ENCODE data around the gene FBXL19.
A peak's percentile ranks its signal among the peaks of the same experiment; 100 is the strongest.

Gene FBXL19

DNA sequence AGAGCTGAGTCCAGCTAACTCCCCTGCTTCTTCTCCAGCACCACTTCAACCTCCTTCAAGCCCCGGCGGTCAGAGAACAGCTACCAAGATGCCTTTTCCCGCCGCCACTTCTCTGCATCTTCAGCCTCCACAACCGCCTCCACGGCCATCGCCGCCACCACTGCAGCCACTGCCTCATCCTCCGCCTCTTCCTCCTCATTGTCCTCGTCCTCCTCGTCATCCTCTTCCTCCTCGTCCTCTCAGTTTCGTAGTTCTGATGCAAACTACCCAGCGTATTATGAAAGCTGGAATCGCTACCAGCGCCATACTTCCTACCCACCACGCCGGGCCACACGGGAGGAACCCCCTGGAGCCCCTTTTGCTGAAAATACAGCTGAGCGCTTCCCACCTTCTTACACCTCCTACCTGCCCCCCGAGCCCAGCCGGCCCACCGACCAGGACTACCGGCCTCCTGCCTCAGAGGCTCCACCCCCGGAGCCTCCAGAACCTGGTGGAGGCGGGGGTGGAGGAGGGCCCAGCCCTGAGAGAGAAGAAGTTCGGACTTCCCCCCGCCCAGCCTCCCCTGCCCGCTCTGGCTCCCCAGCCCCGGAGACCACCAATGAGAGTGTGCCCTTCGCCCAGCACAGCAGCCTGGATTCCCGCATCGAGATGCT, 41.3 kb downstream of the FBXL19 start:
- DNase-seq (ENCODE audit: low read depth, low spot score): no peak

DNA sequence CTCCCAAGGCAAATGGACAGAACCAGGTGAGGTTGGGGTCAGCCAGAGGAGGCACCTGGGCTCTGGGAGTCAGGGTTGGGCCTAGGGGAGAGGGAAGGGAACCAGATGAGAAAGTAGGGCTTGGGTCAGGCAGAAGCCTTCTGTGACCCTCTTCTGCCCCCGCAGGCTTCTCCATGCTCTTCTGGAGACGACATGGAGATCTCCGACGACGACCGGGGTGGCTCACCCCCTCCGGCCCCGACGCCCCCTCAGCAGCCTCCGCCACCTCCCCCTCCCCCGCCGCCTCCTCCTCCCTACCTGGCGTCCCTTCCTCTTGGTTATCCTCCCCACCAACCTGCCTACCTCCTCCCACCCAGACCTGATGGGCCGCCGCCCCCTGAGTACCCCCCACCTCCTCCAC, 42.1 kb downstream of the FBXL19 start:
- DNase-seq (ENCODE audit: low read depth, low spot score): no peak

DNA sequence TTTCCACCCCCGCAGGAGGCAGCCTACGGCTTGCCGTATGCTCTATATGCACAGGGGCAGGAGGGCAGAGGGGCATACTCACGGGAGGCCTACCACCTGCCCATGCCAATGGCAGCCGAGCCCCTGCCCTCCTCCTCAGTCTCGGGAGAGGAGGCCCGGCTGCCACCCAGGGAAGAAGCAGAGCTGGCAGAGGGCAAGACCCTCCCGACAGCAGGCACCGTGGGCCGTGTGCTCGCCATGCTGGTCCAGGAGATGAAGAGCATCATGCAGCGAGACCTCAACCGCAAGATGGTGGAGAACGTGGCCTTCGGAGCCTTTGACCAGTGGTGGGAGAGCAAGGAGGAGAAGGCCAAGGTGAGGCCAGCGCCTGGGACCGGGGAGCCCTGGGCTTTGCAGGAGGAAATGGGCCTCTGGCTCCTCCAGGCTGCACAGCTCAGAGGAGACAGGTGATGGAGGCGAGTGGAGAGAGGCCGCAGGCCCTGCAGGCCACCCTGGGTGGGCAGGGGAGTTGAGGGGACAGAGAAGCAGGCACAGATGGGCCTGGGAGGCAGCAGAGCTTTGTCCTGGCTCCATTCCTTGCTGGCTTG, 42.8 kb downstream of the FBXL19 start:
- DNase-seq (ENCODE audit: low read depth, low spot score): no peak

DNA sequence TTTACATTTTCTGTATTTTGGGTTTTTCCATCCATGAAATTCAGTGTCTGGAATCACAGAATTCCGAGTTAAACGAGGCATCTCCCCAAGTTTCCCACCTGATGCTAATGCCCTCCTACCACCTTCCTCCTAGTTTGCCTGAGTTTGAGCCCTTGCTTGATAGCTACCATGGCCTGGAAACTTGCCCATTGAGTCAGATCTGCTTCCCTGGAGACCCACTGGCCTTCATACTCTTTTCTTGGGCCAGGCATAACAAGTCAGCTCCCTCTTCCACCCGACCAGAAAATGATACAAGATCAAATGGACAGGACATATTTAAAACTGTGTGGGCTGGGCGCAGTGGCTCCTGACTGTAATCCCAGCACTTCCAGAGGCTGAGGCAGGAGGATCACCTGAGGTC, 44.4 kb downstream of the FBXL19 start:
- no peak for DNase-seq (ENCODE audit: low read depth, low spot score)

DNA sequence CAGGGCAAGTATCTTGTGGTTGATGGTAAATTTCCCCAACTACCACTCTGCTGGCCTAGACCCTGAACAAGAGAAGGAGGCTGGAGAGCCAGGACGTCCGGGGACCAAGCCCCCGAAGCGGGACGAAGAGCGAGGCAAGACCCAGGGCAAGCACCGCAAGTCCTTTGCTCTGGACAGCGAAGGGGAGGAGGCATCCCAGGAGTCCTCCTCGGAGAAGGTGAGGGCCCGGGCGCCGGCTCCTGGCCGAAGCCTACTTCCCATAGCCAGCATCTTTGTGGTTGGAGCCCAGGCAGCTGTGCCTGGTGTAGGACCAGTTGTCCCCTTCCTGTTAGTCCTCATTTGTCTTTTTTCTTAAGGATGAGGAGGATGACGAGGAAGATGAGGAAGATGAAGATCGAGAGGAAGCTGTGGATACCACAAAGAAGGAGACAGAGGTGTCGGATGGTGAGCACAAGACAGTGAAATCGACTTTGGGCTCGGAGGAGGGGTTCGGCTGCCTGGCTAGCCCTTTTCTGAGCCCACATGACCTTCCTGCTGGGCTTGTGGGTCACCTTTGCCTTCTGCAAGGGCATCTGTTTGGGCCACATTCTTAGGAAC, 46.0 kb downstream of the FBXL19 start:
- DNase-seq (ENCODE audit: low read depth, low spot score): no peak

DNA sequence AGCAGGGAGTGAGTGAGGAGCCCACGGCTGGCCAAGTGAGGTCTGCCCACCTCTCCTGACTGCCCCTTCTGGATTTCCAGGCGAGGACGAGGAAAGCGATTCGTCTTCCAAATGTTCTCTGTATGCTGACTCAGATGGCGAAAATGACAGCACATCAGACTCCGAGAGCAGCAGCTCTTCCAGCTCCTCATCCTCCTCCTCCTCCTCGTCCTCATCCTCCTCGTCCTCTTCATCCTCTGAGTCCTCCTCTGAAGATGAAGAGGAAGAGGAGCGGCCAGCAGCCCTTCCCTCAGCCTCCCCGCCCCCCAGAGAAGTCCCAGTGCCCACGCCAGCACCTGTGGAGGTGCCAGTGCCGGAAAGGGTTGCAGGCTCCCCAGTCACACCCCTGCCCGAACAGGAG, 47.9 kb downstream of the FBXL19 start:
- DNase-seq (ENCODE audit: low read depth, low spot score): no peak

DNA sequence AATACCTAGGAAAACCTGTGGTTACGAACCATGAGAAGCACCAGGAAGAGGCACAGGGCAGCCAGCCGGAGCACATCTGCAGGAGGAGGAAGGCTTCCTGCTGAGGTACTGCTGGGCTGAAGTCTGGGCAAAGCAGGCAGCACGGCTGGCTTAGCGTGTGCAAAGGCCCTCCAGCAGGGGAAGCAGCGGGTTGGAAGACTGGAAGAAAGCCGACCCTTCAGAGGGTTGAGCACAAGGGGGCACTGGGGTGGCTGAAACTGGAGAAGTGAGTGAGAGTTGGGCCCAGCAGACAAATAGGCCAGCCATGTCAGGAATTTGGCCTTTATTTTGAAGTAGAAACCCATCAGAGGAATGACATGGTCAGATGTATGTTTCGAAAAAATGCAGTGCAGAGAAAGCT, 49.5 kb downstream of the FBXL19 start:
- DNase-seq (ENCODE audit: low read depth, low spot score): peak; percentile 44

DNA sequence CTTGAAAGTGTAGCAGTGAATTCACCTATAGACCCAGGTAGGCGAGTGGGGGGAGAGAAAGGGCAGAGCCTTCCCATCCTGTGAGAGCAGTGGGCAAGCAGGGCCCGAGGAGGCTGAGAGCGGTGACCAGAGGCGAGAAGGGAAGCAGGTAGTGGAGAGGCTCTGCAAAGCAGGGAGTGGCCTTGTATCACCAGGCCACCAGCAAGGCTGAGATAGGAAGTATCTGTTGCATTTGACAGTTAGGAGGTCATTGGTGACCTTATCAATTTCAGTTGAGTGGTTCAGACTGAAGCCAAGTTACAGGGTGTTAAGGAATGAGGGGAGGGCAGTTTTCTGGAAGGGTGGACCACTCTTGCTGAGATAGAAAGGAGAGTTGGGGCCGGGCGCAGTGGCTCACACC, 51.0 kb downstream of the FBXL19 start:
- DNase-seq (ENCODE audit: low read depth, low spot score): no peak

DNA sequence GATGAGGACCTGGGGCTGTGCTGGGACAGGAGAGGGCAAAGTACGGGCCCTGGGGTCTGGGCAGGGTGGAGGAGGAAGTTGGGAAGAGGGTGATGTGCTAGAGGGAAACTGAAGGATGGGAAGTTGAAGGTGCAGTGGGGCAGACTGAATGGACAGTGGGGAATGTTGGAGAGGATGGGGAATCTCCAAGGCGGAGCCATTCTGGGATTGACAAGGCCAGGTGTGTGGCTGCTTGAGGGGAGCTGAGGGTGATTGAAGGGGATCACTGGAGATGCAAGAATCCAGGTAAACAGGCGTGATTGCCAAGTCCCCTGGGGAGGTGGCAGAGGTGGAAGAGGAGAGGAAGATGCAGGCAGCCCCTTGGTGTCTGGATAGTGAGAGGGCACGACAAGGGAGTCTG, 53.1 kb downstream of the FBXL19 start:
- no peak for DNase-seq (ENCODE audit: low read depth, low spot score)

DNA sequence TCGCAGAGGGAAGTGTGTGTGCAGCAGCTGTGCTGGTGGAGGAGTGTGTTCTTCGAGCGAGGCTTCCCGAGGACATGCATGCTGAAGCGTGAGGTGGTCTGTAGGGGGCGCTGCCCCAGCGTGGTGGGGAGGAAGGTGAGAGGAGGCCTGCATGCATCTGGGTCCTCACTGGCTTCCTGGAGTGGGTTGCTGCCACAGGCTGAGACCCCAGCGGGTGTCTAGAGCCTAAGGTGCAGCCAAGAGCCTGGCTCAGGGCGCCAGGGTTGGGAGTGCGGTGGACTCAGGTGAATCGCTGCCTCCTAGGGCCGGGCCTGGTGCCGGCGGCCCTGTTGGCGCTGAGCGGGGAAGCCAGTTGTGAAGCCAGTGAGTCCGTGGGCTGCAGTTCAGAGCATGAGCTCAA, 54.1 kb downstream of the FBXL19 start:
- DNase-seq (ENCODE audit: low read depth, low spot score): no peak

DNA sequence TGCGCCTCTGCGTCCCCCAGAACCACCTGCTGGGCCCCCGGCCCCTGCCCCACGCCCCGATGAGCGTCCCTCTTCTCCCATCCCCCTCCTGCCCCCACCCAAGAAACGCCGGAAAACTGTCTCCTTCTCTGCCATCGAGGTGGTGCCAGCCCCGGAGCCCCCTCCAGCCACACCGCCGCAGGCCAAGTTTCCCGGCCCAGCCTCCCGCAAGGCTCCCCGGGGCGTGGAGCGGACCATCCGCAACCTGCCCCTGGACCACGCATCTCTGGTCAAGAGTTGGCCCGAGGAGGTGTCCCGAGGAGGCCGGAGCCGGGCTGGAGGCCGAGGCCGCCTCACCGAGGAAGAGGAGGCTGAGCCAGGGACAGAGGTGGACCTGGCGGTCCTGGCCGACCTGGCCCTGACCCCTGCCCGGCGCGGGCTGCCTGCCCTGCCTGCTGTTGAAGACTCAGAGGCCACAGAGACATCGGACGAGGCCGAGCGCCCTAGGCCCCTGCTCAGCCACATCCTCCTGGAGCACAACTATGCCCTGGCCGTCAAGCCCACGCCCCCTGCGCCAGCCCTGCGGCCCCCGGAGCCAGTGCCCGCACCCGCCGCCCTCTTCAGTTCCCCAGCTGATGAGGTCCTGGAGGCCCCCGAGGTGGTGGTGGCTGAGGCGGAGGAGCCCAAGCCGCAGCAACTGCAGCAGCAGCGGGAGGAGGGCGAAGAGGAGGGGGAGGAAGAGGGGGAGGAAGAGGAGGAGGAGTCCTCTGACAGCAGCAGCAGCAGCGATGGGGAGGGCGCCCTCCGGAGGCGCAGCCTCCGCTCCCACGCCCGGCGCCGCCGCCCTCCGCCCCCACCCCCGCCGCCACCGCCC, 56.0 kb downstream of the FBXL19 start:
- DNase-seq (ENCODE audit: low read depth, low spot score): no peak

DNA sequence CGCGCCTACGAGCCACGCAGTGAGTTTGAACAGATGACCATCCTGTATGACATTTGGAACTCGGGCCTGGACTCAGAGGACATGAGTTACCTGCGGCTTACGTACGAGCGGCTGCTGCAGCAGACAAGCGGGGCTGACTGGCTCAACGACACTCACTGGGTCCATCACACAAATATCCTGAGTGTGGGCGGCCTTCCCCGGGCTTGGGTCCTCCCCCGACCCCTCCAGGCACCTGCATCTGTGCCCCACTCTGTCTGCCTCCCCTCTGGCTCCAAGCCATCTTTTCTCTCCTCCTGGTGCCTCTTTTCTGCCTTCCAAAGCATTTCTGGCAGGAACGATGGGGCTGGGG, 56.6 kb downstream of the FBXL19 start:
- DNase-seq (ENCODE audit: low read depth, low spot score): no peak

DNA sequence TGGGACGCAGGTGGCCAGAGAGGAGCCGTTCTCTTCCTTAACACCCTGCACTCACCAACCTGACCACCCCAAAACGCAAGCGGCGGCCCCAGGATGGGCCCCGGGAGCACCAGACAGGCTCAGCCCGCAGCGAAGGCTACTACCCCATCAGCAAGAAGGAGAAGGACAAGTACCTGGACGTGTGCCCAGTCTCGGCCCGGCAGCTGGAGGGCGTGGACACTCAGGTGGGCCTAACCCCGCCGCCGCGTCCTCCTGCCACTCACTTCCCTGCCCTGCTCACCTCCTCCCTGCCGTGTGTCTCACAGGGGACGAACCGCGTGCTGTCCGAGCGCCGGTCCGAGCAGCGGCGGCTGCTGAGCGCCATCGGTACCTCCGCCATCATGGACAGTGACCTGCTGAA, 57.1 kb downstream of the FBXL19 start:
- no peak for DNase-seq (ENCODE audit: low read depth, low spot score)

DNA sequence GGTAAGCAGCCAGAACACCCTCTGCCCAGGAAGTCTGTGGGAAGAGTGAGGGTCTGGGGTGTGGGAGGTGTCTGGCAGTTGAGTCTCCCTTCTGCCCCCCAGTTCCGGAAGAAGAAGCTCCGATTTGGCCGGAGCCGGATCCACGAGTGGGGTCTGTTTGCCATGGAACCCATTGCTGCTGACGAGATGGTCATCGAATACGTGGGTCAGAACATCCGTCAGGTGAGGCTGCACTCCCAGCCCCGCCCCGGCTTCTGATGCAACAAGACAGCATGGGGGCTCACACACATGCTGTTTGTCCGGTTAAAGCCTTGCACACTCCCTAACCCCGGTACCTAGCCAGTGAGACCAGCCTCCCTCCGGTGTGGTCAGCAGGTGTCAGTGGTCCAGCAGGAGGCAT, 57.6 kb downstream of the FBXL19 start:
- no peak for DNase-seq (ENCODE audit: low read depth, low spot score)

DNA sequence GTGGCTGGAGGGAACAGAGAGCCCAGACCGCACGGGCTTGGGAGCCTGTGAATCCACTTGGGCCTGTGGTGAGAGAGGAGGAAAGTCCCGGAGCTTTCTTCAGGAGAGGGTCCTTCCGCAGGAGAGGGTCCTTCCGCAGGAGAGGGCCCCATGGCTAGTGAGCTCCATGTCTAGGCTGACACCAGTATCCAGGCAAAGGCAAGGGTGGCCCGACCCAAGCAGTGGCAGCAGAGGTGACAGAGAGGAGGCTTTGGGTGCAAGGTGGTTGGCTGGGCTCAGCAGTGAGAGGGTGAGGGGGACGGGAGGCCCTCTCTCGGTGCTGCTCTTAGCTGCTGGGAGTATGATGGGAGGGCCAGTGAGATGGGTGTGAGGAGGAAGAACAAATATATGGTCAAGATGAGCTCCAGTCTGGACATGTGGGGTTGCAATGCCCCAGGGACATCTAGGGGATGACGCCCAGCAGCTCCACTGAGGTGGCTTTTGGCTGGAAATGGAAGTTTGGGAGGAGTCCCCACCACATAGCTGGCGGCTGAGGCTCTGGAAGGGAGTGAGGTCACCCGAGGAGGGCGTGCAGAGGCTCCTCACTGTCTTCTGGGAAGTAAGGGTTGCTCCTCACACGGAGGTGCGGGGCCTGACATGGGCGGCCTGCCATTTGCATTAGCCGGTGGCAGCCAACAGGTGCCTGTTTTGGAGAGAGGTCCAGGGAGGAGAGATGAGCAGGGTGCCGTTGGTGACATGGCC, 59.3 kb downstream of the FBXL19 start:
- DNase-seq (ENCODE audit: low read depth, low spot score): no peak

DNA sequence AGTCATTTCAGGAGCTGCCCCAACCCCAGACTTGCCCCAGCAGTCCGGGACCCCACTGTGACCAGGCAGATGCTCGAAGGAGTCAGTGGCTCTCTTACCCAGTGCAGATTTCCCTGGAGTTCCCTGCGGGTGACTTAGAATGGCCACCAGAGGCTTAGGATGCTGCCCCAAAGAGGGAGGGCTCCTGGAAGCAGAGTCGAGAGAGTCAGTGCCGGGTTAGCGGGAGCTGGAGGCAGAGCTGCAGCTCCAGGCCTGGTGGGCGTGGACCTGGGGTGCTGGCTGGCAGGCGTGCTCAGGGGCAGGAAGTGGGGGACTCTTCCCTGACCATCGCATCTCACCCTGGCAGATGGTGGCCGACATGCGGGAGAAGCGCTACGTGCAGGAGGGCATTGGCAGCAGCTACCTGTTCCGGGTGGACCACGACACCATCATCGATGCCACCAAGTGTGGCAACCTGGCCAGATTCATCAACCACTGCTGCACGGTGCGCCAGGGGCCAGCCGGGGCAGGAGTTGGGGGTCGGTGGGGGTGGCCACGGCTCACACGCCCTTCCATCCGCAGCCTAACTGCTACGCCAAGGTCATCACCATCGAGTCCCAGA, 60.0 kb downstream of the FBXL19 start:
- DNase-seq (ENCODE audit: low read depth, low spot score): no peak

DNA sequence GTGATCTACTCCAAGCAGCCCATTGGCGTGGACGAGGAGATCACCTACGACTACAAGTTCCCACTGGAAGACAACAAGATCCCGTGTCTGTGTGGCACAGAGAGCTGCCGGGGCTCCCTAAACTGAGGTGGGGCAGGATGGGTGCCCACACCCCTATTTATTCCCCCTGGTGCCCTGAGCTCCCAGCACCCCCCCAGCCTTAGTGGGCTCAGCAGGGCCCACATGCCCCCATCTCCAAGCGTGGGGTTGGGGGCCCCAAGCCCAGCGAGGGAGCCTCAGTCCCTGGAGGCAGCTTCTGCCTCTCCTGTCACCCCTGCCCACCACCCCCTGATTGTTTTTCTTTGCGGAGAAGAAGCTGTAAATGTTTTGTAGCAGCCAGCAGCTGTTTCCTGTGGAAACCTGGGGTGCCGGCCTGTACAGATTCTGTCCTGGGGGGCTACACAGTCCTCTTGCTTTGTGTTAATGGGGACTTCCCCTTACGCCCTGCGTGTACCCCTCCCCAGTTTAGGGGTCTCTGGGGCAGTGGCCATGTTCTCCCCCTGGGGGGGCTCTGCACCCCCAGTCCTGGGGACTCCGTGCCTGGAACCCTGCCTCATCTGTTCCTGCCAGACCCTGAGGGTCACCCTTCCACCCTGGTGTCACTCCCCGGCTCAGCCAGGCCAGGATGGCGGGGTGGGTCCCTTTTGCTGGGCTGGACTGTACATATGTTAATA, 60.7 kb downstream of the FBXL19 start:
- DNase-seq (ENCODE audit: low read depth, low spot score): no peak

DNA sequence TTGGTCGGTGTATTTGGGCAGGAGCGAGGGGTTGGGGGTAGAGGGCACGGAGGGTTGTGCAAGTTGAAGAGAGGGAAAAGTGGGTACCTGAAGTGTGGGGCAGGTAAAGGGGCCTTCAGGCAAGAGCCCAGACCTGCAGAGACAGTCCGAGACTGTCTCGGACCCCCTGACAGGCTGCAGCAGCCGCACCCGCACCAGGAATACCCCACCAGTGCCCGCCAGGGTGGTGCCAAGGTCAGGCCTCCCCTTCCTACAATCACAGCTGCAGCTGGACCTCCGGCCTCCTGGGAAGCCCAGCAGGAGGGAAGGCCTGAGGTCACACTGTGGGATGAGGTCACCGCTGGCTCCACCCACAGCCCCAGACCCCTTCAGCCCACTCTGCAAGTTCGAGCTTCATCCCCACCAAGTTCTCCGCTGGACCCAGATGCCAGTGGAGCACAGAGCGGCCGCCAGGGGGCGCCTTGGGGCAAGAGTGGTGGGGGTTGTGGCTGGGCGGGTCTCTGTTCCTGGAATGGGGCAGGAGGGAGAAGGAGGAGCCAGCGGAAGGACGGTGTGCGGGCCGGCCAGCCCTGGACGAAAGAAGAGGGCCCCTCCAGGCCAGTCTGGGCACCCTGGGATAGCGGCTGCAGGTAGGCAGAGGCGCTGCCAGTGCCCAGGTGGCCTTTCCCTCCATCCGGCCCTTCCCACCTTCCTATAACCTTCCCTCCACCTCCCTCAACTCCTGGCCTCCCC, 61.5 kb downstream of the FBXL19 start, which contains the start of gene HSD3B7:
TSS of gene HSD3B7 (plus strand) at position 539 of the 732 bp plus-strand sequence. CDS start 452 bp downstream, outside the sequence.
- DNase-seq (ENCODE audit: low read depth, low spot score): peak; percentile 53

DNA sequence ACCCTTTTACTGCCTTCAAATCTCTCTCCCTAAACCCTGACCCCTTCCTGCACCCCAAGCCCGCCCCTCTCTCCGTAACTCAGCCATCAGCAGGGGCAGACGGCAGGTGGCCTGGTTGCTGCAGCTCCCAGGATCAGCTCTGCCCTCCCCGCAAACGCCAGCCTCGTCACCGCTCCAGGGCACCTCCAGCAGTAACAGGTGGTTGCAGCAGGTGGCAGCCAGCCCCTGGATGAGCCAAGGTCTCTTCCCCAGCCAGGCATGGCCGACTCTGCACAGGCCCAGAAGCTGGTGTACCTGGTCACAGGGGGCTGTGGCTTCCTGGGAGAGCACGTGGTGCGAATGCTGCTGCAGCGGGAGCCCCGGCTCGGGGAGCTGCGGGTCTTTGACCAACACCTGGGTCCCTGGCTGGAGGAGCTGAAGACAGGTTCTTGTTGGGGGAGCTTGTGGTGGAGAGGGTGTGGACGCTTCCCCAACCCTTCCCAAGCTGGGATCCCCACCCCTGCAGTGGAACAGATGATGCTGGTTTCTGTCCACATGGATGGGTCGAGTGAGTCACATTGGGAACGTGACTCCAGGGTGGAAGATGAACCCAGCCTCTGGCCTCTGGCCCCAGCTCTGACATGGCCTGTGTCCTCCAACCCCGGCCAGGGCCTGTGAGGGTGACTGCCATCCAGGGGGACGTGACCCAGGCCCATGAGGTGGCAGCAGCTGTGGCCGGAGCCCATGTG, 62.2 kb downstream of the FBXL19 start:
- DNase-seq (ENCODE audit: low read depth, low spot score): no peak
